H1 (cell line): ENCODE results near the gene ZNF524. TPM values are rescaled to one million over a fixed set of nuclear protein-coding genes. Genes with fewer than 3 reads are reported as not detected.

Experiments
- BCL11A ChIP-seq, 2 experiments: IDR thresholded peaks; one replicate each; pipeline ENCODE4 v1.6.1; 2011; ENCODE audit warnings: low read depth in 2 of 2, low read length in 2 of 2, mild to moderate bottlenecking in 2 of 2
- CHD1 ChIP-seq: IDR thresholded peaks from 2 replicates; pipeline ENCODE4 v1.6.1; 2012; ENCODE audit warnings: low read depth, low read length, improper control_type of control experiment
- CREB1 ChIP-seq: IDR thresholded peaks from 2 replicates; pipeline ENCODE4 v1.6.1; 2012; ENCODE audit warnings: inconsistent platforms
- JUN ChIP-seq: IDR thresholded peaks from 2 replicates; pipeline ENCODE4 v1.6.1; 2011; ENCODE audit warnings: low read depth, mild to moderate bottlenecking, improper control_type of control experiment, low read length
- JUND ChIP-seq: IDR thresholded peaks from 2 replicates; pipeline ENCODE4 v1.6.1; 2011; ENCODE audit warnings: mild to moderate bottlenecking, improper control_type of control experiment, low read length
- POLR2A ChIP-seq, 2 experiments: IDR thresholded peaks; 1 replicate in 1 of 2; 2 replicates in 1 of 2; pipeline ENCODE4 v1.6.1; 2011; ENCODE audit warnings: low read depth in 2 of 2, low read length in 2 of 2, mild to moderate bottlenecking in 2 of 2; ENCODE audit errors: control extremely low read depth in 1 of 2
- SIX5 ChIP-seq: IDR thresholded peaks from 2 replicates; pipeline ENCODE4 v1.6.1; 2011; ENCODE audit warnings: mild to moderate bottlenecking, low read depth, low read length
- polyA plus RNA-seq, 7 experiments: library from polyadenylated mRNA; depleted of rRNA in 3 of 7; stranded (reverse) in 5 of 7; unstranded in 2 of 7; fragments of >200 nt in 5 of 7; fragments of 200-250 nt in 2 of 7; gene quantifications; 1 replicate in 5 of 7; 2 replicates in 1 of 7; 4 replicates in 1 of 7; pipeline versions ENCODE4 v1.2.1 to v1.2.3, GENCODE V29; 2011 to 2013; ENCODE audit warnings: missing spikeins in 2 of 7, mixed read lengths in 2 of 7
- total RNA-seq: library from RNA; stranded (reverse); fragmentation: NEBNext Ultra II Directional; extraction: Animal tissue kit (Norgen Biotek cat#: 25700); gene quantifications from 2 replicates; pipeline ENCODE4 v1.2.1, GENCODE V29; 2021
- TF ChIP-seq, protein P1 (sequence below): fragments of 300-600 bp; sonication (generic); IDR thresholded peaks from 2 replicates; pipeline ENCODE4 v1.7.1; 2012; ENCODE audit warnings: low read length, moderate library complexity, mild to moderate bottlenecking, inconsistent platforms; ENCODE audit not compliant: insufficient replicate concordance
- TF ChIP-seq, protein P2 (sequence below): IDR thresholded peaks from 2 replicates; pipeline ENCODE4 v1.6.1; 2012; ENCODE audit warnings: inconsistent platforms

Gene ZNF524
- total and polyA plus RNA-seq, 2 of the 8 experiments (the other 6 are each of a cell fraction or from before 2014, with no cell fraction given) = 4.4 to 4.7 TPM

DNA sequence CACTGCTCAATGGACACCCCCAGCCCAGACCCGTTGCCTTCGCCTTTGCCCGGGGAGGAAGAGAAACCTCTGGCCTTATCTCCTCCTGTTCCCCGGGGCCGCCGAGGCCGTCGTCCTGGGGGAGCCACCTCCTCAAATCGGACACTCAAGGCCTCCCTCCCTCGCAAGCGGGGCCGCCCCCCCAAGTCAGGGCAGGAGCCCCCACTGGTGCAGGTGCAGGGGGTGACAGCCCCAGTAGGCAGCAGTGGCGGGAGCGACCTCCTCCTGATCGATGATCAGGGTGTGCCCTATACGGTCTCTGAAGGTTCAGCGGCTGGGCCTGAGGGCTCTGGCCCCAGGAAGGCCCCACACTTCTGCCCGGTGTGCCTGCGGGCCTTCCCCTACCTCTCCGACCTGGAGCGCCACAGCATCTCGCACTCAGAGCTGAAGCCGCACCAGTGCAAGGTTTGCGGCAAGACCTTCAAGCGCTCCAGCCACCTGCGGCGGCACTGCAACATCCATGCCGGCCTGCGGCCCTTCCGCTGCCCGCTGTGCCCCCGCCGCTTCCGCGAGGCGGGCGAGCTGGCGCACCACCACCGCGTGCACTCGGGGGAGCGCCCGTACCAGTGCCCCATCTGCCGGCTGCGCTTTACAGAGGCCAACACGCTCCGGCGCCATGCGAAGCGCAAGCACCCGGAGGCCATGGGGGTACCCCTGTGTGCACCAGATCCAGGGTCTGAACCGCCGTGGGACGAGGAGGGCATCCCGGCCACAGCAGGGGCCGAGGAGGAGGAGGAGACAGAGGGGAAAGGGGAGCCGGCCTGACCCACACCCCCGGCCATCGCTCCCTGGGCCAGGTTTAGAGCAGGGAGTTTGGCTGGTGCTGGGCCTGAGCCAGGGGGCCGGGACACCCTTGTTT, 2.3 kb downstream of the ZNF524 start (continued):
- TF ChIP-seq, protein P1, sequence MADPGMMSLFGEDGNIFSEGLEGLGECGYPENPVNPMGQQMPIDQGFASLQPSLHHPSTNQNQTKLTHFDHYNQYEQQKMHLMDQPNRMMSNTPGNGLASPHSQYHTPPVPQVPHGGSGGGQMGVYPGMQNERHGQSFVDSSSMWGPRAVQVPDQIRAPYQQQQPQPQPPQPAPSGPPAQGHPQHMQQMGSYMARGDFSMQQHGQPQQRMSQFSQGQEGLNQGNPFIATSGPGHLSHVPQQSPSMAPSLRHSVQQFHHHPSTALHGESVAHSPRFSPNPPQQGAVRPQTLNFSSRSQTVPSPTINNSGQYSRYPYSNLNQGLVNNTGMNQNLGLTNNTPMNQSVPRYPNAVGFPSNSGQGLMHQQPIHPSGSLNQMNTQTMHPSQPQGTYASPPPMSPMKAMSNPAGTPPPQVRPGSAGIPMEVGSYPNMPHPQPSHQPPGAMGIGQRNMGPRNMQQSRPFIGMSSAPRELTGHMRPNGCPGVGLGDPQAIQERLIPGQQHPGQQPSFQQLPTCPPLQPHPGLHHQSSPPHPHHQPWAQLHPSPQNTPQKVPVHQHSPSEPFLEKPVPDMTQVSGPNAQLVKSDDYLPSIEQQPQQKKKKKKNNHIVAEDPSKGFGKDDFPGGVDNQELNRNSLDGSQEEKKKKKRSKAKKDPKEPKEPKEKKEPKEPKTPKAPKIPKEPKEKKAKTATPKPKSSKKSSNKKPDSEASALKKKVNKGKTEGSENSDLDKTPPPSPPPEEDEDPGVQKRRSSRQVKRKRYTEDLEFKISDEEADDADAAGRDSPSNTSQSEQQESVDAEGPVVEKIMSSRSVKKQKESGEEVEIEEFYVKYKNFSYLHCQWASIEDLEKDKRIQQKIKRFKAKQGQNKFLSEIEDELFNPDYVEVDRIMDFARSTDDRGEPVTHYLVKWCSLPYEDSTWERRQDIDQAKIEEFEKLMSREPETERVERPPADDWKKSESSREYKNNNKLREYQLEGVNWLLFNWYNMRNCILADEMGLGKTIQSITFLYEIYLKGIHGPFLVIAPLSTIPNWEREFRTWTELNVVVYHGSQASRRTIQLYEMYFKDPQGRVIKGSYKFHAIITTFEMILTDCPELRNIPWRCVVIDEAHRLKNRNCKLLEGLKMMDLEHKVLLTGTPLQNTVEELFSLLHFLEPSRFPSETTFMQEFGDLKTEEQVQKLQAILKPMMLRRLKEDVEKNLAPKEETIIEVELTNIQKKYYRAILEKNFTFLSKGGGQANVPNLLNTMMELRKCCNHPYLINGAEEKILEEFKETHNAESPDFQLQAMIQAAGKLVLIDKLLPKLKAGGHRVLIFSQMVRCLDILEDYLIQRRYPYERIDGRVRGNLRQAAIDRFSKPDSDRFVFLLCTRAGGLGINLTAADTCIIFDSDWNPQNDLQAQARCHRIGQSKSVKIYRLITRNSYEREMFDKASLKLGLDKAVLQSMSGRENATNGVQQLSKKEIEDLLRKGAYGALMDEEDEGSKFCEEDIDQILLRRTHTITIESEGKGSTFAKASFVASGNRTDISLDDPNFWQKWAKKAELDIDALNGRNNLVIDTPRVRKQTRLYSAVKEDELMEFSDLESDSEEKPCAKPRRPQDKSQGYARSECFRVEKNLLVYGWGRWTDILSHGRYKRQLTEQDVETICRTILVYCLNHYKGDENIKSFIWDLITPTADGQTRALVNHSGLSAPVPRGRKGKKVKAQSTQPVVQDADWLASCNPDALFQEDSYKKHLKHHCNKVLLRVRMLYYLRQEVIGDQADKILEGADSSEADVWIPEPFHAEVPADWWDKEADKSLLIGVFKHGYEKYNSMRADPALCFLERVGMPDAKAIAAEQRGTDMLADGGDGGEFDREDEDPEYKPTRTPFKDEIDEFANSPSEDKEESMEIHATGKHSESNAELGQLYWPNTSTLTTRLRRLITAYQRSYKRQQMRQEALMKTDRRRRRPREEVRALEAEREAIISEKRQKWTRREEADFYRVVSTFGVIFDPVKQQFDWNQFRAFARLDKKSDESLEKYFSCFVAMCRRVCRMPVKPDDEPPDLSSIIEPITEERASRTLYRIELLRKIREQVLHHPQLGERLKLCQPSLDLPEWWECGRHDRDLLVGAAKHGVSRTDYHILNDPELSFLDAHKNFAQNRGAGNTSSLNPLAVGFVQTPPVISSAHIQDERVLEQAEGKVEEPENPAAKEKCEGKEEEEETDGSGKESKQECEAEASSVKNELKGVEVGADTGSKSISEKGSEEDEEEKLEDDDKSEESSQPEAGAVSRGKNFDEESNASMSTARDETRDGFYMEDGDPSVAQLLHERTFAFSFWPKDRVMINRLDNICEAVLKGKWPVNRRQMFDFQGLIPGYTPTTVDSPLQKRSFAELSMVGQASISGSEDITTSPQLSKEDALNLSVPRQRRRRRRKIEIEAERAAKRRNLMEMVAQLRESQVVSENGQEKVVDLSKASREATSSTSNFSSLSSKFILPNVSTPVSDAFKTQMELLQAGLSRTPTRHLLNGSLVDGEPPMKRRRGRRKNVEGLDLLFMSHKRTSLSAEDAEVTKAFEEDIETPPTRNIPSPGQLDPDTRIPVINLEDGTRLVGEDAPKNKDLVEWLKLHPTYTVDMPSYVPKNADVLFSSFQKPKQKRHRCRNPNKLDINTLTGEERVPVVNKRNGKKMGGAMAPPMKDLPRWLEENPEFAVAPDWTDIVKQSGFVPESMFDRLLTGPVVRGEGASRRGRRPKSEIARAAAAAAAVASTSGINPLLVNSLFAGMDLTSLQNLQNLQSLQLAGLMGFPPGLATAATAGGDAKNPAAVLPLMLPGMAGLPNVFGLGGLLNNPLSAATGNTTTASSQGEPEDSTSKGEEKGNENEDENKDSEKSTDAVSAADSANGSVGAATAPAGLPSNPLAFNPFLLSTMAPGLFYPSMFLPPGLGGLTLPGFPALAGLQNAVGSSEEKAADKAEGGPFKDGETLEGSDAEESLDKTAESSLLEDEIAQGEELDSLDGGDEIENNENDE = no peak
- TF ChIP-seq JUND (no peak), JUN (no peak), CHD1 (no peak), POLR2A (IDR thresholded peaks at IDR 0.05; ENCODE audit: control extremely low read depth in 1 of 2, low read depth in 2 of 2, low read length in 2 of 2) (no peak), SIX5 (no peak), BCL11A (IDR thresholded peaks at IDR 0.05; ENCODE audit: low read depth in 2 of 2, low read length in 2 of 2) (no peak), CREB1 (no peak)
- TF ChIP-seq, protein P2, sequence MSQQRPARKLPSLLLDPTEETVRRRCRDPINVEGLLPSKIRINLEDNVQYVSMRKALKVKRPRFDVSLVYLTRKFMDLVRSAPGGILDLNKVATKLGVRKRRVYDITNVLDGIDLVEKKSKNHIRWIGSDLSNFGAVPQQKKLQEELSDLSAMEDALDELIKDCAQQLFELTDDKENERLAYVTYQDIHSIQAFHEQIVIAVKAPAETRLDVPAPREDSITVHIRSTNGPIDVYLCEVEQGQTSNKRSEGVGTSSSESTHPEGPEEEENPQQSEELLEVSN = no peak
- TF ChIP-seq, all 59 proteins: peak for 0
